ENCODE data around the gene OR2M2.

Gene OR2M2

GRCh38 chr1:248140846-248141245, 33.8 kb upstream of the OR2M2 start:
- Histone ChIP-seq H3K9ac (ENCODE audit: low read depth, low read length) (no peak overlapping the region), H3K4me3 (ENCODE audit: low read depth in 1 of 2, low read length in 2 of 2) (no peak overlapping the region), H4K20me1 (ENCODE audit: insufficient read depth, low read length) (no peaks in the 10 kb centered on the region), H3K27ac (ENCODE audit: low read length) (no peak overlapping the region), H2AFZ (ENCODE audit: low read depth, low read length) (no peak overlapping the region), H3K9me3 (ENCODE audit: insufficient read depth, low read length, severe bottlenecking) (no peaks in the 10 kb centered on the region), H3K79me2 (ENCODE audit: insufficient read depth, low read length) (no peaks in the 10 kb centered on the region), H3K36me3 (ENCODE audit: insufficient read depth, low read length) (no peaks in the 10 kb centered on the region), H3K4me1 (ENCODE audit: insufficient read depth, low read length) (no peaks in the 10 kb centered on the region), H3K4me2 (ENCODE audit: insufficient read depth, low read length) (no peak overlapping the region), H3K27me3 (ENCODE audit: insufficient read depth, low read length, poor library complexity) (no peaks in the 10 kb centered on the region)
- DNase-seq: no peak
- ATAC-seq (ENCODE audit: insufficient read depth, low read depth): no peak
- TF ChIP-seq EZH2 (IDR thresholded peaks at IDR 0.05; ENCODE audit: borderline replicate concordance, low read depth, low read length, severe bottlenecking): no peak
- no peak for TF ChIP-seq CTCF (IDR thresholded peaks at IDR 0.05; ENCODE audit: borderline replicate concordance, extremely low read depth, low read length, poor library complexity, severe bottlenecking)

GRCh38 chr1:248143311-248143710, 31.3 kb upstream of the OR2M2 start:
- Histone ChIP-seq H3K9ac (ENCODE audit: low read depth, low read length) (no peak overlapping the region), H3K27me3 (ENCODE audit: insufficient read depth, low read length, poor library complexity) (no peaks in the 10 kb centered on the region), H2AFZ (ENCODE audit: low read depth, low read length) (no peak overlapping the region), H3K4me1 (ENCODE audit: insufficient read depth, low read length) (no peaks in the 10 kb centered on the region), H3K36me3 (ENCODE audit: insufficient read depth, low read length) (no peaks in the 10 kb centered on the region), H3K4me3 (ENCODE audit: low read depth in 1 of 2, low read length in 2 of 2) (no peak overlapping the region), H3K79me2 (ENCODE audit: insufficient read depth, low read length) (no peaks in the 10 kb centered on the region), H3K9me3 (ENCODE audit: insufficient read depth, low read length, severe bottlenecking) (no peaks in the 10 kb centered on the region), H3K4me2 (ENCODE audit: insufficient read depth, low read length) (no peak overlapping the region), H3K27ac (ENCODE audit: low read length) (no peak overlapping the region), H4K20me1 (ENCODE audit: insufficient read depth, low read length) (no peaks in the 10 kb centered on the region)
- ATAC-seq (ENCODE audit: insufficient read depth, low read depth) (no peak), DNase-seq (no peak)
- TF ChIP-seq EZH2 (IDR thresholded peaks at IDR 0.05; ENCODE audit: borderline replicate concordance, low read depth, low read length, severe bottlenecking): no peak
- TF ChIP-seq CTCF (IDR thresholded peaks at IDR 0.05; ENCODE audit: borderline replicate concordance, extremely low read depth, low read length, poor library complexity, severe bottlenecking): no peak

- no peaks in the 10 kb centered on the region for H3K4me1 ChIP-seq (ENCODE audit: insufficient read depth, low read length)
- DNase-seq (no peak), ATAC-seq (ENCODE audit: insufficient read depth, low read depth) (no peak)
- H3K4me3 ChIP-seq (ENCODE audit: low read depth in 1 of 2, low read length in 2 of 2): no peak within 1 kb of the TSS
- no peaks in the 10 kb centered on the region for H3K27me3 ChIP-seq (ENCODE audit: insufficient read depth, low read length, poor library complexity)
- no peak within 1 kb of the TSS for H2AFZ ChIP-seq (ENCODE audit: low read depth, low read length)
- no peak within 1 kb of the TSS for H3K27ac ChIP-seq (ENCODE audit: low read length)
- H4K20me1 ChIP-seq (ENCODE audit: insufficient read depth, low read length): no peaks in the 10 kb centered on the region
- no peak for TF ChIP-seq EZH2 (IDR thresholded peaks at IDR 0.05; ENCODE audit: borderline replicate concordance, low read depth, low read length, severe bottlenecking)
- no peaks in the 10 kb centered on the region for H3K9me3 ChIP-seq (ENCODE audit: insufficient read depth, low read length, severe bottlenecking)
- no peaks in the 10 kb centered on the region for H3K36me3 ChIP-seq (ENCODE audit: insufficient read depth, low read length)
- H3K9ac ChIP-seq (ENCODE audit: low read depth, low read length): no peak within 1 kb of the TSS
- H3K4me2 ChIP-seq (ENCODE audit: insufficient read depth, low read length): no peak within 1 kb of the TSS
- H3K79me2 ChIP-seq (ENCODE audit: insufficient read depth, low read length): no peaks in the 10 kb centered on the region
Measured at GRCh38 chr1:248144513-248145198, 30.0 kb upstream of the OR2M2 start, which contains the start of gene OR2M5. Gene OR2M5 (plus strand): TSS chr1:248145148. CDS start chr1:248145148, 0 bp downstream.

GRCh38 chr1:248152056-248152827, 22.4 kb upstream of the OR2M2 start:
- Histone ChIP-seq H3K4me1 (ENCODE audit: insufficient read depth, low read length) (no peaks in the 10 kb centered on the region), H3K79me2 (ENCODE audit: insufficient read depth, low read length) (no peaks in the 10 kb centered on the region), H3K9ac (ENCODE audit: low read depth, low read length) (no peak overlapping the region), H3K9me3 (ENCODE audit: insufficient read depth, low read length, severe bottlenecking) (no peaks in the 10 kb centered on the region), H3K4me3 (ENCODE audit: low read depth in 1 of 2, low read length in 2 of 2) (no peak overlapping the region), H3K27me3 (ENCODE audit: insufficient read depth, low read length, poor library complexity) (no peaks in the 10 kb centered on the region), H3K4me2 (ENCODE audit: insufficient read depth, low read length) (no peak overlapping the region), H2AFZ (ENCODE audit: low read depth, low read length) (no peak overlapping the region), H3K27ac (ENCODE audit: low read length) (no peak overlapping the region), H4K20me1 (ENCODE audit: insufficient read depth, low read length) (no peaks in the 10 kb centered on the region), H3K36me3 (ENCODE audit: insufficient read depth, low read length) (no peaks in the 10 kb centered on the region)
- ATAC-seq (ENCODE audit: insufficient read depth, low read depth): no peak
- no peak for DNase-seq
- no peak for TF ChIP-seq EZH2 (IDR thresholded peaks at IDR 0.05; ENCODE audit: borderline replicate concordance, low read depth, low read length, severe bottlenecking)
- peak; percentile 26 for TF ChIP-seq CTCF (IDR thresholded peaks at IDR 0.05; ENCODE audit: borderline replicate concordance, extremely low read depth, low read length, poor library complexity, severe bottlenecking)
